ENCODE results near the gene PSPC1. TPM values are rescaled to one million over a fixed set of nuclear protein-coding genes. Genes with fewer than 3 reads are reported as not detected.

Gene PSPC1
- total RNA-seq, 1 donor from 2014 or later: 42.5 TPM

DNA sequence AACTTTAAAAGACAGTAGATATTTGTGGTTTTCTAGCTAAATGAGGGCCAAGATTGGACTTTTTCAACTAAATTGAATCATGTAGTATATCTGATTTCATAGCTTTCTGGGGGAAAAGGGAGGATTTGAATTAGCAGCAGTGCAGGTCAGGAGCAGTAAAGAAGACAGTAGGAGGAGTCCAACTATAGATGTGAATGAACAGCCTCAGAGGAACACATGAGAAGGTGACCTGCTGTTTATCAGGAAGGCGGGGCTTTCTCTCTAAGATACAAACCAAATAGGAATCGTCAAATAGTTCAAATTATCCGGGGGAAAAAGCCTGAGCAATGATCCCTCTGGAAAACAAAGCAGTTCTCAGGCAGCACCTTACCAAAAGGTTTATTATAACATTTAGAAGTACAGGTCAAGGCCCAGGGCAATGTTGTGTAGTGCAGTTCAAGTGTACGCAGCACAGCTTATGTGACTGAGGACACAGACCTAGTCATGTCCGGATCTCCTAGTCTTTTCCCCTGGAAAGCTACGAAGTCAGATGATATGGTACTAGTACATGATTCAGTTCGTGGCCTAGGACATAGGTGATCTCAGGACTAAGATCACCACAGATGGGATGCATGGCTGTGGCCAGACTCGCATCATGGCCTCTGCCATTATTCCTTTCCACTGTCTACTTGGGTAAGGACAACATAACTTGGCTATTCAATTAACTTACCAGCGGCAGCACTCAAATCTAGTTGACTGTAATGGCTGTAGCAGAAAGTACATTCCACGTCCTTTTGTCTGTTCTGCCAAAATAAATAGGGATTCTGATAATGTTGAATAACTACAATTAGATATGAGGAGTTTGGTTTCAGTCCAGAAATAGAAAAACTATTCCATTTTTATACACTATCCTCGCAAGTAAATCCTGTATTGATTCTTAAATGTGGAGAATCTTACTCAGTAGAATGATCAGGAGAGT lies 109.0 kb downstream of the PSPC1 start:
- no peak for DNase-seq (ENCODE audit: low read depth)

DNA sequence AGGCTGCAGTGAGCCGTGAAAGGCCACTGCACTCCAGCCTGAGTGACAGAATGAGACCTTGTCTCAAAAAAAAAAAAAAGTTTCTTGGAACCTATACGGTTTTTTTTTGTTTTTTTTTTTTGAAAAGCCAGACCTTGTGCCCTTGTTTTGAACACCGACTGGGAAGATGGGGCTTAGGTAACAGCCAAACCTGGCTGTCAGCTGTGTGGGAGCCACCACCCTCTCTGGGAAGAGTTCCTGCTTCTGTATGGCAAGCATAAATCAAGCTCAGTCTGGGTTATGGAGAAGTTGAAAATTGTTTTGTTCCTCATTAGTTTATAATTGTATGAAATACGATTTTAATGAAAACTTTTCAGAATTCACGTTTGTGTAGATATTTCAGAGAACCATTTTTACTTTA lies 109.8 kb downstream of the PSPC1 start:
- no peak for DNase-seq (ENCODE audit: low read depth)

DNA sequence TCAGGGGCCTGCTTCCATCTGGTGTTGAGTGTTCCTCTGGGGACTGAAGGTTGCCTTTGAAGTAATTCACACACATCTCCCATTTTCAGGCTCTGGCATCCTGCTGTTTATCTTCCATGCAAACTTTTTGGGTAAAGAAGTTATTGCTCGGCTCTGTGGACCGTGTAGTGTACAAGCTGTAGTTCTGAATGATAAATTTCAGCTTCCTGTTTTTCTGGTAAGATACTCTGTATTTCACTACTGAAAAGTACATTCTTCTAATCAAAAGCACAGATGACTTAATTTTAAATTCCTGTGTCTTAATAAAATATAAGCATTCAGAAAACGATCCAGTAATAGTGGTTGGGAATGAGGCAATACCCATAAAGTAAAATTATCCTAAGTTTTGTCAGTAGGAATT lies 112.6 kb downstream of the PSPC1 start:
- no peak for DNase-seq (ENCODE audit: low read depth)

DNA sequence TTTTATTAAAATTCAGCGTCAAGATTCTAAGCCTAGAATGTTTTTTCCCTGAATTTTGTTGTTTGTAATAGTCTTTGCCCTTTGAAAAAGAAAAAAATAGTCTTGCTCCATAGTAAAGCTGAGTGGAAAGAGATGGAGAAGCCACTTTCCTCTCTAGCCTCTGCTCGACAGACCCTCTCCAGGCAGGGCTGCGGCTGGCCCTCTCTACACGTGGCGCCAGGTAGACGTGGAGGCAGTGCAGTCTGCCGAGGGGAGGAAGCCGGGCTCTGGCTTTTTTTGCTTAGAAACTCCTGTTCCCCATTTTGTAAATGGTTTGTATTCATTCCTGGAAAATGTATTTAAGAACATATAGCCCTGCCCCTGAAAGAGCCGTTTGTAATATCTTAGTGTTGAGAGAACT lies 114.0 kb downstream of the PSPC1 start:
- no peak for DNase-seq (ENCODE audit: low read depth)

DNA sequence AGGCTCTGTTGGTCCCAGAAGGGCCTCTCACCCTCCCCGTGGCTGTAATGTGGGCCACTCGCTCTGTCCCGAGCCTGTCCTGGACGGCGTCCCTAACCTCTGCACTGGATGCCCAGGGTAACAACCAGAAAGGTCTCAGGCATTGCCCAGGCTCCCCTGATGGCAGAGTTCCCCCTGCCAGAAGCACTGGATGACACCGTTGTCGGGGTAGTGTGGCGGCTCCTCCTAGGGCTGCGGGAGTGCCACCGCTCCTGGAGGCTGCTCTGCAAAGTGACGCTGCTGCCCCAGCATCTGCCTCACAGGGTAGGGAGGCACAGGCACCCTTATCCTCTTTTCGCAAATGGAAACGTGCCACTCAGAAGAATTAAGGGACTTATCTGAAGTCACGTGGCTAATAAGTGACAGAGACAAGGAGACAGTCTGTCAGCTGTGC lies 117.3 kb downstream of the PSPC1 start:
- DNase-seq (ENCODE audit: low read depth): no peak

DNA sequence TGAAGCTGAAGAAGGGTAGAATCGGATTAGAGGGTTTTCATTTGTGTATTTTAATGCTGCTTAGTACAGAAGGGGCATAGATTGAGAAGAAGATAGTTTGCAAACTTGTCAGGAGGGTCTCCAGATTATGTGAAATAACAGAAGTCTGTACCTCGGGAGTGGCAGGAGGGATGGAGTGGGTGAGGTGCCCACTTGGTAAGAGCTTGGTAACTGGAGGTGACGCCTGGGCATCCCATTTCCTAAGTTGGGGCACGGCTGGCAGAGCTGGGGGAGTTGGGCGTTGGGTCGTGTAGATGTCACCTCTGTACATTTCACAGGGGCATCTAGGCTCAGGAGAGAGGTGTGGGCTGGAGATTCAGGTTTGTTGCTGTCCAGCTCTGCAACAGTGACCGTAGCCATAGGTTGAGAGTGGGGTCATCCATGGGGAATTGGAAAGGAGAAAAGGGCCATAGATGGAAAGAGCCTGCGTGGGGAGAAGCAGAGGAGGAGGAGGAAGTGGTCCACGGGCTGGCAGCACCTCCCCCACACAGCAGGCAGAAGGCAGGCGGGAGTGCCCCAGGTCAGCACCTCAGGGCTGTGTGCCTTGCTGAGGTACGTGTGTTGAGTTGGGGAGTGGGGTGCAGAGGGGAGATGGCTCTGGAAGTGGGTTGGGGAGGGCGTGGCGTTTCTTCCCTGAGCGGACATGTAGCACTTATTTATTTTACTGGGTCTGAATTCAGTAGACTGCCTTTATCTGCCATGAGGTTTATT lies 118.1 kb downstream of the PSPC1 start:
- DNase-seq (ENCODE audit: low read depth): no peak

DNA sequence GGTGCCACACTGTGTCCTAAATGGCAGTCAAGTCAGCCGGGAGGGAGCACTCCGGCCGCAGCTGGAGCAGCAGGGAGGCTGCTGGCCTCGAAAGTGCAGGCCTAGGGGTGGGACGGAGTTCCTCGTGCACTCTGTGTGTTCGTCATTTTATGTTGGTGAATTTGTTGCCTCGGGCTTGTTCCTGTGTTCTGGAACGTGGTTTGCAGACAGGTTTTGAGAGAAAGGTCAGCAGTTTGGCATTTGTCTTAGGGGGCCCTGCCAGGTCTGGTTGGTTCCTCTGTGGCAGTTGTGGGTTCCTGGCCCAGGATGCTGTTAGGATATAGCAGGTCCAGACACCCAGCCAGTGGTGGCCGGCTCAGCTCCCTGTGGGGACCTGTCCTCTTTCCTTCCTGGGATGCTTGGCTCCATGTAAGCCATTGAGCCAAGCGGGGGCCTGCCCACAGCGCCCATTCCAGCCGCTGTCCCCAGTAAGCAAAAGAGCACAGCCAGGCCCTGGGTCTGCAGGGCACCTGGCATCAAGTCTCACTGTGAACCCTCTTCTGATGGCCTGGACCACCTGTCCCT lies 119.2 kb downstream of the PSPC1 start:
- no peak for DNase-seq (ENCODE audit: low read depth)

DNA sequence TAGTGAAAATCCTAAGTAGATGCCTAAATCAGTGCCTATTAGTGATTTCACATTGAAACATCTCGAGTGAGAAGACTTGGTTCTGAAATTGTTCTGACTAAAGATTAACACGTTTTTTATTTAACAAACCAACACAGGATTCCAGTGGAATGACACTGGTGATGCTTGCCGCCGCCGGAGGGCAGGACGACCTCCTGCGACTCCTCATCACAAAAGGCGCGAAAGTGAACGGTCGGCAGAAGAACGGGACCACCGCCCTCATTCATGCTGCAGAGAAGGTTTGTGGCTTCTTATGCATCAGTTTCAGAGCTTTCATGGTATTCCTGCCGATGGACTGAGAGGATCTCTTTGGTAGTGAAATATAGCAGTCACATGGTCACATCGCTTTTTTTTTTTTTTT lies 121.2 kb downstream of the PSPC1 start:
- DNase-seq (ENCODE audit: low read depth): no peak

DNA sequence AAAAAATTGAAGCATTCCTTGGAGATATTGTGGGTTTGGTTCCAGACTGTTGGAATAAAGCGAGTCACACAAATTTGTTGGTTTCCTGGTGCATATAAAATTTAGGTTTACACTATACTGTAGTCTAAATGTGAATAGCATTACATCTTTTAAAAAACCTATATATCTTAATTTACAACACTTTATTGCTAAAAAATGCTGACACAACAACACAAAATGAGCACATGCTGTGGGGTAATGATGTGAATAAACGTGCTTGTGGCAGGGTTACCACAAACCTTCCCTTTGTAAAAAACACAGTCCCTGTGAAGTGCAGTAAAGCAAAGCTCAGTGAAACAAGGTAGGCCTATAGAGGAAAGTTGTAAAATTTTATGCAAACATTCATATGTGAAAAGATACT lies 121.6 kb downstream of the PSPC1 start:
- DNase-seq (ENCODE audit: low read depth): no peak

DNA sequence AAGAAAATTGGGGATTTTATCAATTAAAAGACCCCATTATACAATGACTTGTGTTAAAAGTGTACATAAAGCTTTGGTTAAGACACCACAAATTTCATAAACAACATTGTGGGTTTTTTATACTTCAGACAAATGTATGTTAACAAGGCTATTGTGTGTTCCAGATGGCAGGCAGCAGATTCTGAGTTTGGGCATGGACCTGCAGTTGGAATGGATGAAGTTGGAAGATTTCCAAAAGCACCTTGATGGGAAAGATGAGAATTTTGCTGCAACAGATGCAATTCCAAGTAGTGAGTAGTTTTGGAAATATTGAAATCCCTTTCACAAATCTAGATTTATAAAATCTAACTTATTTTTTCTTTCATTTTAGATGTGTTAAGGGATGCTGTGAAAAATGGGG lies 123.9 kb downstream of the PSPC1 start:
- DNase-seq (ENCODE audit: low read depth): no peak

DNA sequence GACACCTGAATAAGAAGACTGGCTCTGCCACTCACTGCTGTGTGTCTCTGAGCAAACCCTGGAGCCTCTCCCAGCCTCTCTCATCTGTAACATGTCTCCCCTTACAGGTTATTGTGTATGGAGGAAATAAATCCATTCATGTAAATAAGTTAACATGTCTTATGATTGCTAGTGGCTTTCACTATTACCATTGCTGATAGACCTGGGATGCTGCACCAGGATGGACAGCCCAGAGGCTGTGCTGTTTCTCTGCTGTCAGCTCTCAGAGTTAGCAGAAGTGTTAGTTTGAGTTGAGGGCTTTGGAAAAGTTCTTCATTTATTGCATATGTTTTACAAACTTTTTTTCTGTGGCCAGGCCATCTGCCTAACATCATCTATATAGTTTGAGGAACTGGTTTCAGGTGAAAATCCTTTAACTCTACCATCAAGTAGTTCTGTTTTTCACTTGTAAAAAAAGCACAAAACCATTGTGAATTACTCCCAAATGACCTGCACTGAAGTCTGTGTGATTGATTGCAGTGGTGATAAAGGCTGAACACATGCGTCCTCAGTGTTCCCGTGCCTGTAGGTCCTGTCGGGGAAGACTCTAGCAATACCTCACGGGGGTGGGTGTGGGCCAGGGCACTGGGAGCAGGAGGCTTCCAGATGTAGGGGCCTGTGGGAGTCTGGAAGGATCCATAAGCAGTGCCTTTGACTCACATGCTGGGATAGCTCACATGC lies 124.7 kb downstream of the PSPC1 start:
- no peak for DNase-seq (ENCODE audit: low read depth)

Other genes with a start within 250 kb of the PSPC1 start
- gene TPTE2, start 221.4 kb downstream of the PSPC1 start, total RNA-seq: not detected in 2 replicates
- gene MPHOSPH8, start 149.3 kb downstream of the PSPC1 start, total RNA-seq: 14.8 and 16.7 TPM in 2 replicates
- 10.6 and 11.2 TPM in 2 replicates for gene ZMYM5, start 80.7 kb upstream of the PSPC1 start, total RNA-seq
- 97.3 and 98.3 TPM in 2 replicates for gene ZMYM2, start 175.8 kb upstream of the PSPC1 start, total RNA-seq